ENCODE data around the gene CTPS1. TPM values are rescaled to one million over a fixed set of nuclear protein-coding genes. Genes with fewer than 3 reads are reported as not detected.

CTPS1 gene
- total RNA-seq, 1 experiment from 2014 or later, result 166 TPM

DNA sequence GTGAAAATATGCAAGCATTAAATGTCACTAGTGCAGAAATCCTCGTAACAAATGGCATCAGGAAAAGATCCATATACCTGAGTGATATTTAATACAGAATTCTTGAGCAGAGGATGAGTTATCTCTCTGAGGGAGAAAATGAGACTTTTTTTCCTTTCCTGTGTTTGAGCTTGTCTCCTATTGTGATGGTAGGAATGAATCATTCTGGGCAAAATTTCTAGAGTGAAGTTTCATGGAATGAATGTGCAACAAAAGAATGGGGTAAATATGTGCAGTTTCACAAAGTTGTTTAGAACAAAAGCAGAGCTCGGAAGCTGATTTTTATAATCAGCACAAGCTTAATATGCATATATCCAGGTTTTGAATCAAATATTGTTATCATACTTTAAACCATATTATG is 4.6 kb downstream of the CTPS1 start:
- no TSS peak for BruUV-seq (replicated peaks)
- no peak overlapping the region for H3K4me3 ChIP-seq (ENCODE audit: low read depth in 2 of 2, low read length in 2 of 2)
- in situ Hi-C loops (cut with HindIII; ENCODE audit: low pct_unique_long_range_greater_than_20kb, low sequenced_read_pairs), result no loop called here
- ChIA-PET CTCF (no interaction called here), POLR2A (no interaction called here)
- DNase-seq (ENCODE audit: low read depth, low spot score), result no peak
- ATAC-seq, result no peak
- 0 out of 2 replicates have a peak overlapping the region, but pooled peaks have one; percentile 15 for H3K27ac ChIP-seq (ENCODE audit: low read length)
- peaks cover 38% of the 10 kb centered on the region for H3K4me1 ChIP-seq (ENCODE audit: control insufficient read depth, insufficient read depth, low read length)
- H3K36me3 ChIP-seq (ENCODE audit: control insufficient read depth, insufficient read depth, low read length), result peaks cover 60% of the 10 kb centered on the region
- H3K27me3 ChIP-seq (ENCODE audit: control insufficient read depth, insufficient read depth, low read length), result no peaks in the 10 kb centered on the region
- H3K9me3 ChIP-seq (ENCODE audit: control insufficient read depth, insufficient read depth, low read depth, low read length), result no peaks in the 10 kb centered on the region
- intact Hi-C loops (cut with micrococcal nuclease; ENCODE audit: unreplicated experiment), result no loop called here
- TF ChIP-seq TCF7L2 (IDR thresholded peaks at IDR 0.05; ENCODE audit: low read depth, low read length) (no peak), SIN3A (IDR thresholded peaks at IDR 0.05; ENCODE audit: borderline replicate concordance, insufficient read depth, low read depth, low read length) (no peak), POLR2AphosphoS5 (IDR thresholded peaks at IDR 0.05; ENCODE audit: low read depth, low read length) (no peak)
- TF ChIP-seq, protein P1, sequence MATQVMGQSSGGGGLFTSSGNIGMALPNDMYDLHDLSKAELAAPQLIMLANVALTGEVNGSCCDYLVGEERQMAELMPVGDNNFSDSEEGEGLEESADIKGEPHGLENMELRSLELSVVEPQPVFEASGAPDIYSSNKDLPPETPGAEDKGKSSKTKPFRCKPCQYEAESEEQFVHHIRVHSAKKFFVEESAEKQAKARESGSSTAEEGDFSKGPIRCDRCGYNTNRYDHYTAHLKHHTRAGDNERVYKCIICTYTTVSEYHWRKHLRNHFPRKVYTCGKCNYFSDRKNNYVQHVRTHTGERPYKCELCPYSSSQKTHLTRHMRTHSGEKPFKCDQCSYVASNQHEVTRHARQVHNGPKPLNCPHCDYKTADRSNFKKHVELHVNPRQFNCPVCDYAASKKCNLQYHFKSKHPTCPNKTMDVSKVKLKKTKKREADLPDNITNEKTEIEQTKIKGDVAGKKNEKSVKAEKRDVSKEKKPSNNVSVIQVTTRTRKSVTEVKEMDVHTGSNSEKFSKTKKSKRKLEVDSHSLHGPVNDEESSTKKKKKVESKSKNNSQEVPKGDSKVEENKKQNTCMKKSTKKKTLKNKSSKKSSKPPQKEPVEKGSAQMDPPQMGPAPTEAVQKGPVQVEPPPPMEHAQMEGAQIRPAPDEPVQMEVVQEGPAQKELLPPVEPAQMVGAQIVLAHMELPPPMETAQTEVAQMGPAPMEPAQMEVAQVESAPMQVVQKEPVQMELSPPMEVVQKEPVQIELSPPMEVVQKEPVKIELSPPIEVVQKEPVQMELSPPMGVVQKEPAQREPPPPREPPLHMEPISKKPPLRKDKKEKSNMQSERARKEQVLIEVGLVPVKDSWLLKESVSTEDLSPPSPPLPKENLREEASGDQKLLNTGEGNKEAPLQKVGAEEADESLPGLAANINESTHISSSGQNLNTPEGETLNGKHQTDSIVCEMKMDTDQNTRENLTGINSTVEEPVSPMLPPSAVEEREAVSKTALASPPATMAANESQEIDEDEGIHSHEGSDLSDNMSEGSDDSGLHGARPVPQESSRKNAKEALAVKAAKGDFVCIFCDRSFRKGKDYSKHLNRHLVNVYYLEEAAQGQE (IDR thresholded peaks at IDR 0.05; ENCODE audit: insufficient read depth in 1 of 2, low read depth in 2 of 2, low read length in 1 of 2), result no peak
- TF ChIP-seq, protein P2, sequence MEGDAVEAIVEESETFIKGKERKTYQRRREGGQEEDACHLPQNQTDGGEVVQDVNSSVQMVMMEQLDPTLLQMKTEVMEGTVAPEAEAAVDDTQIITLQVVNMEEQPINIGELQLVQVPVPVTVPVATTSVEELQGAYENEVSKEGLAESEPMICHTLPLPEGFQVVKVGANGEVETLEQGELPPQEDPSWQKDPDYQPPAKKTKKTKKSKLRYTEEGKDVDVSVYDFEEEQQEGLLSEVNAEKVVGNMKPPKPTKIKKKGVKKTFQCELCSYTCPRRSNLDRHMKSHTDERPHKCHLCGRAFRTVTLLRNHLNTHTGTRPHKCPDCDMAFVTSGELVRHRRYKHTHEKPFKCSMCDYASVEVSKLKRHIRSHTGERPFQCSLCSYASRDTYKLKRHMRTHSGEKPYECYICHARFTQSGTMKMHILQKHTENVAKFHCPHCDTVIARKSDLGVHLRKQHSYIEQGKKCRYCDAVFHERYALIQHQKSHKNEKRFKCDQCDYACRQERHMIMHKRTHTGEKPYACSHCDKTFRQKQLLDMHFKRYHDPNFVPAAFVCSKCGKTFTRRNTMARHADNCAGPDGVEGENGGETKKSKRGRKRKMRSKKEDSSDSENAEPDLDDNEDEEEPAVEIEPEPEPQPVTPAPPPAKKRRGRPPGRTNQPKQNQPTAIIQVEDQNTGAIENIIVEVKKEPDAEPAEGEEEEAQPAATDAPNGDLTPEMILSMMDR (IDR thresholded peaks at IDR 0.05), result no peak

DNA sequence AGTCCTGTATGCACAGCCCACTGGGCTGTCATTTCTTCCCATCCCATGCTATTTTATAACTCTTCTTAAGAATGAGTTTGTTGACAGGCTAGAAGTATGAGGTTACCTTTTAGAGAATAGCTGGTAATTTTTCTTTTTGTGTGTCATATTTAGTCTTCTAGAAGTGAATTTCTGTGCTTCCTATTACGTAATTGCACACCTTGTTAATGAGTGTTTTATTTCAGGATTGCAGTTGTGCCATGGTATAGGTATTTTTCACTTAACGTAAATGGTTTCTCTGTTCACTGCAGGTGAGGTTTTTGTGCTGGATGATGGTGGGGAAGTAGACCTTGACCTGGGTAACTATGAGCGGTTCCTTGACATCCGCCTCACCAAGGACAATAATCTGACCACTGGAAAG is 5.0 kb downstream of the CTPS1 start:
- ChIA-PET POLR2A (no interaction called here), CTCF (no interaction called here)
- DNase-seq (ENCODE audit: low read depth, low spot score) (no peak), ATAC-seq (no peak)
- Histone ChIP-seq H3K4me3 (ENCODE audit: low read depth in 2 of 2, low read length in 2 of 2) (no peak overlapping the region), H3K27me3 (ENCODE audit: control insufficient read depth, insufficient read depth, low read length) (no peaks in the 10 kb centered on the region), H3K36me3 (ENCODE audit: control insufficient read depth, insufficient read depth, low read length) (peaks cover 64% of the 10 kb centered on the region), H3K27ac (ENCODE audit: low read length) (peak overlapping the region; percentile 62), H3K9me3 (ENCODE audit: control insufficient read depth, insufficient read depth, low read depth, low read length) (no peaks in the 10 kb centered on the region), H3K4me1 (ENCODE audit: control insufficient read depth, insufficient read depth, low read length) (peaks cover 38% of the 10 kb centered on the region)
- in situ Hi-C loops (cut with HindIII; ENCODE audit: low pct_unique_long_range_greater_than_20kb, low sequenced_read_pairs) (no loop called here), intact Hi-C loops (cut with micrococcal nuclease; ENCODE audit: unreplicated experiment) (no loop called here)
- TF ChIP-seq, protein P2 (IDR thresholded peaks at IDR 0.05), result no peak
- no peak for TF ChIP-seq TCF7L2 (IDR thresholded peaks at IDR 0.05; ENCODE audit: low read depth, low read length)
- TF ChIP-seq, protein P1 (IDR thresholded peaks at IDR 0.05; ENCODE audit: insufficient read depth in 1 of 2, low read depth in 2 of 2, low read length in 1 of 2), result no peak
- no peak for TF ChIP-seq POLR2AphosphoS5 (IDR thresholded peaks at IDR 0.05; ENCODE audit: low read depth, low read length)
- no peak for TF ChIP-seq SIN3A (IDR thresholded peaks at IDR 0.05; ENCODE audit: borderline replicate concordance, insufficient read depth, low read depth, low read length)
- no TSS peak for BruUV-seq (replicated peaks)

All from Panc1 (cell line).